Measurements from ENCODE around the gene SRCIN1.

Gene SRCIN1

GRCh38 chr17:38617967-38618760 is 12.4 kb upstream of the SRCIN1 start:
- no peak for DNase-seq (ENCODE audit: low read depth in 2 of 2)

GRCh38 chr17:38617074-38617860 is 11.5 kb upstream of the SRCIN1 start:
- DNase-seq (ENCODE audit: low read depth in 2 of 2) = no peak

- DNase-seq (ENCODE audit: low read depth in 2 of 2) = no peak
Observed at GRCh38 chr17:38616361-38616760, 10.6 kb upstream of the SRCIN1 start.

GRCh38 chr17:38613981-38614779 is 8.4 kb upstream of the SRCIN1 start:
- DNase-seq (ENCODE audit: low read depth in 2 of 2) = no peak

GRCh38 chr17:38613525-38613980 is 7.8 kb upstream of the SRCIN1 start:
- DNase-seq (ENCODE audit: low read depth in 2 of 2) = no peak

GRCh38 chr17:38611872-38612376 is 6.2 kb upstream of the SRCIN1 start:
- DNase-seq (ENCODE audit: low read depth in 2 of 2) = no peak

- no peak for DNase-seq (ENCODE audit: low read depth in 2 of 2)
Observed at GRCh38 chr17:38611070-38611786, 5.5 kb upstream of the SRCIN1 start.

GRCh38 chr17:38609280-38610031 is 3.7 kb upstream of the SRCIN1 start:
- no peak for DNase-seq (ENCODE audit: low read depth in 2 of 2)

GRCh38 chr17:38608648-38609047 is 2.9 kb upstream of the SRCIN1 start:
- no peak for DNase-seq (ENCODE audit: low read depth in 2 of 2)

GRCh38 chr17:38606646-38607611 is 1.2 kb upstream of the SRCIN1 start:
- DNase-seq (ENCODE audit: low read depth in 2 of 2) = no peak

GRCh38 chr17:38605411-38605840 is 326 bp downstream of the SRCIN1 start:
- no peak for DNase-seq (ENCODE audit: low read depth in 2 of 2)

- DNase-seq (ENCODE audit: low read depth in 2 of 2) = no peak
Observed at GRCh38 chr17:38604479-38605403, 1.0 kb downstream of the SRCIN1 start.

- DNase-seq (ENCODE audit: low read depth in 2 of 2) = no peak
Observed at GRCh38 chr17:38603786-38604478, 1.8 kb downstream of the SRCIN1 start.

GRCh38 chr17:38602956-38603785 is 2.6 kb downstream of the SRCIN1 start:
- no peak for DNase-seq (ENCODE audit: low read depth in 2 of 2)

GRCh38 chr17:38602453-38602852 is 3.3 kb downstream of the SRCIN1 start:
- no peak for DNase-seq (ENCODE audit: low read depth in 2 of 2)

GRCh38 chr17:38601539-38602351 is 4.0 kb downstream of the SRCIN1 start:
- no peak for DNase-seq (ENCODE audit: low read depth in 2 of 2)
